Upper lobe of right lung (tissue), 1 donor: ENCODE measurements around the gene NUDT15. TPM values are rescaled to one million over a fixed set of nuclear protein-coding genes. Genes with fewer than 3 reads are reported as not detected.
"Not testable (repeated sequence)": the region's sequence is repeated elsewhere in the genome, so short reads cannot be mapped to it uniquely, and the experiment has no call there.

Experiments used
- ATAC-seq: fragments of 200-7000 bp; cut with Tn5 transposase; one replicate; pipeline ENCODE4 v1.9.1; 2020; ENCODE audit warnings: mild to moderate bottlenecking, moderate library complexity
- DNase-seq: peaks from one replicate; pipeline ENCODE4 v3.0.0-alpha.2; 2020
- H3K27ac ChIP-seq: fragments of 200-600 bp; one replicate; pipeline ENCODE4 v1.8.0; 2022
- H3K27me3 ChIP-seq: fragments of 200-600 bp; one replicate; pipeline ENCODE4 v1.8.0; 2022; ENCODE audit warnings: mild to moderate bottlenecking
- H3K36me3 ChIP-seq: fragments of 200-600 bp; one replicate; pipeline ENCODE4 v1.8.0; 2022
- H3K4me1 ChIP-seq: fragments of 200-600 bp; one replicate; pipeline ENCODE4 v1.8.0; 2022
- H3K4me3 ChIP-seq: fragments of 200-600 bp; one replicate; pipeline ENCODE4 v1.8.0; 2022; ENCODE audit warnings: mild to moderate bottlenecking
- H3K9me3 ChIP-seq: fragments of 200-600 bp; one replicate; pipeline ENCODE4 v1.8.0; 2022
- CTCF ChIP-seq: fragments of 200-600 bp; IDR thresholded peaks from one replicate; pipeline ENCODE4 v1.8.0; 2022; ENCODE audit warnings: antibody characterized with exemption
- intact Hi-C: fragments of 100-400 bp; cut with DNase I; formaldehyde crosslinking; loops from one replicate; pipeline ENCODE4 v1.11.0; 2022
- total RNA-seq: library from RNA; stranded (reverse); fragmentation: NEBNext Ultra II Directional; extraction: Animal tissue kit (Norgen Biotek cat#: 25700); gene quantifications from one replicate; pipeline ENCODE4 v1.2.1, GENCODE V29; 2021
- donor health status: DM: no; HTN: yes; CAD: no; lungs with severe emphysema.

NUDT15 gene
- total RNA-seq, 1 donor from 2014 or later, result 13.2 TPM

DNA sequence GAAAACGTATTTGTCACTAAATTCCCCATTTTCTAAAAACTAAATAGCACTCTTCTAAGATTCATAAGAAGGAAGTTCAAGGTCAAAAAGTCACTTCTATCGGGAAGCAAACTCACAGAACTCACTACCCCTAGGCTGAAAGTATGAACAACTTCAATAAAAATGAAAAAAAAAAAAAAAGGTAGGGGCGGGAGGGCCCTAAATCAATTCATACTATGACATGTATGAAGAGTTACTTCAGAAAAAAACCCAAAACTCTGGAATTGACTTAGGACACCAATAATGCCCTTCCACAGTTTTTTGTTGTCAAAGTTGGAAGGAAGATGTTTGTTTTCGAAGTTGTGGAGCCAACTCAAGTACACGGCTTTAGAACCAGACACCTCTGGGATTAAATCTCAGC lies 37.6 kb upstream of the NUDT15 start:
- DNase-seq (no peak), ATAC-seq (no peak)
- H3K4me1 ChIP-seq, result peaks cover 13% of the 10 kb centered on the region
- no peak for TF ChIP-seq CTCF
- no peaks in the 10 kb centered on the region for H3K27me3 ChIP-seq
- peak overlapping the region; percentile 99 for H3K4me3 ChIP-seq
- intact Hi-C loops, result no loop called here
- H3K9me3 ChIP-seq, result no peaks in the 10 kb centered on the region
- H3K27ac ChIP-seq, result no peak overlapping the region
- H3K36me3 ChIP-seq, result peaks cover 13% of the 10 kb centered on the region

DNA sequence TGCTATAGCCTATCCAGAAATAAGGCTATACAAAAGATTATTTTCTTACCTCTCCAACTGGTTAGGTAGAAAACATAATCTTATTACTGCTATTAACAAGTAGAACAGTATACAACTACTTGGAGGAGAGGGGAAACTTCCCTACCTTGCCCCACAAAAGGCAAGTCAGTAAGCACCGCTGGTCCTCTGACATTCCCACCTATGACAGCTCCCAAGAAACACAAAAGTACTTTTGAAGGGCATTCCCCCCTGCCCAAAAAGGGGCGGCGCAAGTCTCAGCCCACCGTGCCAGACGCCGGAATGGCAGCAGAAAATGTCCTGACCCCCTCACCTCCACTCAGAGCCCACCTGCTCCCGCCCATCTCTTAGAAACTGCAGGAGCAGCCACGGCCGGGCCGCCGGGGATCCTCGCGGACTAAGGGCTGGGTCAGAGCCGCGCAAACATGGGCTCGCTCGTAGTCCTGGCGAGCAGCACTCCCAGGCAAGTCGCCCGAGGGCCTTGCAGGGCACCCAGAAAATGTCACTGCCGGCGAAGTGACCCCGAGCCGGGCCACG lies 36.9 kb upstream of the NUDT15 start:
- peaks cover 13% of the 10 kb centered on the region for H3K4me1 ChIP-seq
- peaks cover 11% of the 10 kb centered on the region for H3K36me3 ChIP-seq
- no peak for DNase-seq
- H3K27me3 ChIP-seq, result no peaks in the 10 kb centered on the region
- peak overlapping the region; percentile 99 for H3K4me3 ChIP-seq
- intact Hi-C loops, result no loop called here
- peak; percentile 68 for ATAC-seq
- H3K9me3 ChIP-seq, result no peaks in the 10 kb centered on the region
- TF ChIP-seq CTCF, result no peak
- H3K27ac ChIP-seq, result peak overlapping the region; percentile 85

DNA sequence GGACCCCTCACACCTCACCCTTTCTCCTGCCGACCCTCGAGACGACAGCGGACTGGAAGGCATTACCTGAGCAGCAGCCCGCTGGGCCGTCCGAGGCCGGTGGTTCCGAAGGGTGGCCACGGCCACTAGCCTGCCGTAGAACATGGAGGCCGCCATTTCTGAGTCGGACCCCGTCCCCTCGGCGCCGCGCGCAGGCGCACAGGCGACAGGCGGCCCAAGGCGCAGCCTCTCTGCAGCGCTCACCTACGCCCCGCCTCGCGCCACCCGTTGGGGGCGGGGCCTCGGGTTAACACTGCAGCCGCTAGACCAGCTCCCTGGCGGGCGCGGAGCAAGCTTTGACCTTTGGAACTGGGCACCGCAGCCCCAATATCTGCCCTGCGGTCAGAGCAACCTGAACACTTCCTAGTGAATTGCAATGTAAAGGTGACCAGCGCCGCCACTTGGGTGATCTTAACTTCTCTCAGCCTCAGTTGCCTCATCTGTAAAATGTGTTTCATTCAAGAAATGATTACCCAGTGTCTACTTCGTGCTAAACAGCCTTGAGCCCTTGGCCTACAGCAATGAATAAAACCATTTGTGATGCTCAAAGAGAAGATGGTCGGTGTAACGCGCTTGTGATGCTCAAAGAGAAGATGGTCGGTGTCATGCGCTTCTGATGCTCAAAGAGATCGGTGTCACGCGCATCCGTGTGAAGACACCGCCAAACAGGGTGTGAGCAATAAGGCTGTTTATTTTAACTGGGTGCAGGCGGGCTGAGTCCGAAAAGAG lies 36.2 kb upstream of the NUDT15 start, which contains the start of gene SUCLA2:
Gene SUCLA2, minus strand, starts transcription at position 160 of the 768 bp plus-strand sequence. Its CDS starts 4 bp downstream, at position 156.
- intact Hi-C loops, result no loop called here
- H3K9me3 ChIP-seq, result no peaks in the 10 kb centered on the region
- ATAC-seq (peak; percentile 100), DNase-seq (peak; percentile 96)
- peaks cover 4% of the 10 kb centered on the region for H3K36me3 ChIP-seq
- no peak for TF ChIP-seq CTCF
- H3K4me1 ChIP-seq, result peaks cover 13% of the 10 kb centered on the region
- H3K27ac ChIP-seq, result peak within 1 kb of the TSS; percentile 85
- H3K4me3 ChIP-seq, result peak within 1 kb of the TSS; percentile 99
- no peaks in the 10 kb centered on the region for H3K27me3 ChIP-seq

- H3K9me3 ChIP-seq, DNase-seq, H3K36me3 ChIP-seq, H3K27ac ChIP-seq, intact Hi-C loops, ATAC-seq, H3K27me3 ChIP-seq: not testable (repeated sequence)
- H3K4me3 ChIP-seq, result peak overlapping the region; percentile 99
- H3K4me1 ChIP-seq, result peaks cover 13% of the 10 kb centered on the region
Observed at GRCh38 chr13:48001999-48002398, 35.5 kb upstream of the NUDT15 start.

GRCh38 chr13:48004201-48004600 lies 33.3 kb upstream of the NUDT15 start:
- no peak overlapping the region for H3K27ac ChIP-seq
- ATAC-seq, result no peak
- intact Hi-C loops, result no loop called here
- no peak for TF ChIP-seq CTCF
- H3K36me3 ChIP-seq, result no peaks in the 10 kb centered on the region
- H3K4me1 ChIP-seq, result peaks cover 6% of the 10 kb centered on the region
- no peak overlapping the region for H3K4me3 ChIP-seq
- H3K9me3 ChIP-seq, result no peaks in the 10 kb centered on the region
- DNase-seq, result no peak
- H3K27me3 ChIP-seq, result no peaks in the 10 kb centered on the region

DNA sequence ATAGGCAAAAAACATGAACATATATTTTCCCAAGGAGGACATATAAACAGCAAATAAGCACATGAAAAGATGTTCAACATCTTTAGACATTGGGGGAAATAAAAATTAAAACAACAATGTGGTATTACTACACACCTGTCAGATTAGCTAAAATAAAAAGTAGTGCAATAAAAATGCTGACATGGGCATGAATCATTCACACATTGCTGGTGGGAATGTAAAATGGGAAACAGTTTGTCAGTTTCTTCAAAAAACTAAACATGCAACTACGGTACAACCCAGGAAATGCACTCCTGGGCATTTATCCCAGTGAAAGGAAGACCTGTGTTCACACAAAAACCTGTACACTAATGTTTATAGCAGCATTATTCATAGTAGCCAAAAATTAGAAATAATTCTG lies 31.1 kb upstream of the NUDT15 start:
- no peaks in the 10 kb centered on the region for H3K9me3 ChIP-seq
- ATAC-seq, result no peak
- no peak overlapping the region for H3K27ac ChIP-seq
- no peaks in the 10 kb centered on the region for H3K36me3 ChIP-seq
- no peak for DNase-seq
- no peaks in the 10 kb centered on the region for H3K4me1 ChIP-seq
- no peaks in the 10 kb centered on the region for H3K27me3 ChIP-seq
- intact Hi-C loops, result no loop called here
- no peak for TF ChIP-seq CTCF
- H3K4me3 ChIP-seq, result no peak overlapping the region
